Liver (tissue), 3 donors: ENCODE data around the gene FOCAD.

Source experiments
- ATF3 ChIP-seq: IDR thresholded peaks from 2 replicates; pipeline ENCODE4 v1.6.1; 2016; ENCODE audit warnings: antibody characterized with exemption
- CTCF ChIP-seq: fragments of 150-350 bp; IDR thresholded peaks from 2 replicates; pipeline ENCODE4 v1.5.1; 2017; ENCODE audit warnings: improper control_type of control experiment, low read depth, low read length; ENCODE audit not compliant: missing input control
- EGR1 ChIP-seq, 2 donors: IDR thresholded peaks; 2 replicates each; pipeline ENCODE4 v1.6.1; 2016 to 2018; ENCODE audit warnings: antibody characterized with exemption in 2 of 2, low read depth in 2 of 2
- HNF4A ChIP-seq, 2 donors: conservative IDR thresholded peaks; 2 replicates each; pipeline ENCODE4 v1.6.1; 2016; ENCODE audit warnings: antibody characterized with exemption in 2 of 2, mild to moderate bottlenecking in 2 of 2
- JUND ChIP-seq, 2 donors: IDR thresholded peaks; 2 replicates each; pipeline ENCODE4 v1.6.1; 2016; ENCODE audit warnings: antibody characterized with exemption in 2 of 2
- RAD21 ChIP-seq, 2 donors: IDR thresholded peaks; 2 replicates each; pipeline ENCODE4 v1.6.1; 2016; ENCODE audit warnings: antibody characterized with exemption in 2 of 2, mild to moderate bottlenecking in 2 of 2
- REST ChIP-seq: IDR thresholded peaks from 2 replicates; pipeline ENCODE4 v1.6.1; 2016; ENCODE audit warnings: antibody characterized with exemption, mild to moderate bottlenecking
- RXRA ChIP-seq, 2 donors: IDR thresholded peaks; 2 replicates each; pipeline ENCODE4 v1.6.1; 2017 to 2018; ENCODE audit warnings: antibody characterized with exemption in 2 of 2, mild to moderate bottlenecking in 1 of 2
- SP1 ChIP-seq: IDR thresholded peaks from 2 replicates; pipeline ENCODE4 v1.6.1; 2018; ENCODE audit warnings: antibody characterized with exemption, mild to moderate bottlenecking
- TAF1 ChIP-seq: conservative IDR thresholded peaks from 2 replicates; pipeline ENCODE4 v1.6.1; 2016; ENCODE audit warnings: antibody characterized with exemption, mild to moderate bottlenecking
- YY1 ChIP-seq: IDR thresholded peaks from 2 replicates; pipeline ENCODE4 v1.6.1; 2016; ENCODE audit warnings: antibody characterized with exemption, mild to moderate bottlenecking
- TF ChIP-seq, protein P1 (sequence below): IDR thresholded peaks from 2 replicates; pipeline ENCODE4 v1.6.1; 2016; ENCODE audit warnings: antibody characterized with exemption
- donor health status: healthy.
- donor health status: healthy.

DNA sequence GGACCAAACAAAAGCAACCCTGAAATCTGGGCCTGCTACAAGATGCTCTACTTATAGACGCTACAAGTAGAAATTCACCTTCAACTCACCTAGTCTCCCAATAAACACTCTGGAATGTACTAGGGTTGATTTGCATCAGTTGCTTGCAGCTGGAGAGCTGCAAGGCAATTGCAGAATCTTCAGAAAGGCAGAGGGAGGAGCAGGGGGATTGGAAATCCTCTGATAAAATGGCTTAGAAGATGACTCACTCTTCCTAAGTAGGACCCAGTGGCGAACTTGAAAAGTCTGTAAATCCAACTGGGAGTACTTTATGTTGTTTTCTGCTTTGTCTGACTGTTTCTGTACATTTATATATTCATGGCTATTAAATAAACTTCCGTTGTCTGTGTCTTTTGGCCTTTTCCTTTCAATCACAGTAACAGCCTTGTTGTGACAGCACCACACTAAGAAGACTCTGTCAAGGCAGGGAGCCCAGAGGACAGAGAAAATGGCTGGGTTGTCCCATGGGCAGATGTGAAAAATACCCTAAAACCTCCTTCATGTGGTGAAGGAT is 47.1 kb upstream of the FOCAD start:
- TF ChIP-seq CTCF (no peak), EGR1 (IDR thresholded peaks at IDR 0.05; ENCODE audit: low read depth in 2 of 2) (no peak), TAF1 (no peak), YY1 (no peak), ATF3 (no peak), SP1 (no peak), REST (no peak), HNF4A (conservative IDR thresholded peaks at IDR 0.05) (no peak), JUND (IDR thresholded peaks at IDR 0.05) (no peak), RXRA (IDR thresholded peaks at IDR 0.05) (no peak), RAD21 (IDR thresholded peaks at IDR 0.05) (no peak)
- TF ChIP-seq, protein P1, sequence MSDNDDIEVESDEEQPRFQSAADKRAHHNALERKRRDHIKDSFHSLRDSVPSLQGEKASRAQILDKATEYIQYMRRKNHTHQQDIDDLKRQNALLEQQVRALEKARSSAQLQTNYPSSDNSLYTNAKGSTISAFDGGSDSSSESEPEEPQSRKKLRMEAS: no peak
